DOHH2 (cell line): Measurements from ENCODE around the gene USP6NL.
A peak's percentile ranks its signal among the peaks of the same experiment; 100 is the strongest.

Source experiments
- H3F3A ChIP-seq: fragments of 200-600 bp; sonication (generic), shearing (Covaris generic); 2 replicates; pipeline ENCODE4 v1.6.0; 2016; ENCODE audit warnings: antibody characterized with exemption, mild to moderate bottlenecking; ENCODE audit not compliant: control insufficient read depth, insufficient read depth
- H3K27ac ChIP-seq: fragments of 200-600 bp; sonication (generic); 2 replicates; pipeline ENCODE4 v1.5.1; 2014; ENCODE audit warnings: low read depth, mild to moderate bottlenecking, low read length, moderate library complexity
- H3K27me3 ChIP-seq: fragments of 200-600 bp; sonication (generic); 2 replicates; pipeline ENCODE4 v1.6.1; 2014; ENCODE audit warnings: mild to moderate bottlenecking, low read length, mixed read lengths; ENCODE audit not compliant: control insufficient read depth
- H3K36me3 ChIP-seq: fragments of 200-600 bp; sonication (generic); 2 replicates; pipeline ENCODE4 v1.6.1; 2014; ENCODE audit warnings: mild to moderate bottlenecking, low read length, moderate library complexity, mixed read lengths; ENCODE audit not compliant: control insufficient read depth
- H3K4me1 ChIP-seq: fragments of 200-600 bp; sonication (generic); 2 replicates; pipeline ENCODE4 v1.6.1; 2014; ENCODE audit warnings: mild to moderate bottlenecking, low read length, mixed read lengths; ENCODE audit not compliant: control insufficient read depth
- H3K4me2 ChIP-seq: fragments of 200-600 bp; sonication (generic); 2 replicates; pipeline ENCODE4 v1.6.0; 2014; ENCODE audit warnings: mild to moderate bottlenecking, low read length, moderate library complexity
- H3K4me3 ChIP-seq: fragments of 200-600 bp; sonication (generic); 2 replicates; pipeline ENCODE4 v1.5.1; 2014; ENCODE audit warnings: mild to moderate bottlenecking, low read length, mixed read lengths
- H3K79me2 ChIP-seq: fragments of 200-600 bp; sonication (generic); 2 replicates; pipeline ENCODE4 v1.6.1; 2014; ENCODE audit warnings: mild to moderate bottlenecking, low read length, mixed read lengths; ENCODE audit not compliant: control insufficient read depth
- H3K9me2 ChIP-seq: fragments of 200-600 bp; sonication (generic); replicated peaks from 2 replicates; pipeline ENCODE4 v1.6.1; 2014; ENCODE audit warnings: mild to moderate bottlenecking, low read length, mixed read lengths; ENCODE audit not compliant: control insufficient read depth
- H3K9me3 ChIP-seq: fragments of 200-600 bp; sonication (generic); 2 replicates; pipeline ENCODE4 v1.6.1; 2014; ENCODE audit warnings: antibody characterized with exemption, low read length, mixed read lengths; ENCODE audit not compliant: control insufficient read depth, insufficient read depth
- H4K20me1 ChIP-seq: fragments of 200-600 bp; sonication (generic); 2 replicates; pipeline ENCODE4 v1.6.0; 2014; ENCODE audit warnings: low read depth, mild to moderate bottlenecking, antibody characterized with exemption, low read length, moderate library complexity; ENCODE audit not compliant: control insufficient read depth, insufficient read depth
- CTCF ChIP-seq: fragments of 200-600 bp; sonication (generic); IDR thresholded peaks from one replicate; pipeline ENCODE4 v1.5.1; 2014; ENCODE audit warnings: antibody characterized with exemption, mild to moderate bottlenecking, low read depth, low read length; ENCODE audit not compliant: poor library complexity, severe bottlenecking
- EZH2phosphoT487 ChIP-seq: fragments of 200-600 bp; sonication (generic); IDR thresholded peaks from 2 replicates; pipeline ENCODE4 v1.6.1; 2017; ENCODE audit warnings: borderline replicate concordance, mild to moderate bottlenecking, antibody characterized with exemption, low read length, moderate library complexity, mixed read lengths

USP6NL gene

GRCh38 chr10:11538834-11539190, 72.6 kb downstream of the USP6NL start:
- Histone ChIP-seq H3K27me3 (no peaks in the 10 kb centered on the region), H3K9me3 (no peaks in the 10 kb centered on the region), H3K27ac (no peak overlapping the region), H4K20me1 (peaks cover 38% of the 10 kb centered on the region), H3K9me2 (no peaks in the 10 kb centered on the region), H3K36me3 (peaks cover 10% of the 10 kb centered on the region), H3K4me1 (peaks cover 83% of the 10 kb centered on the region), H3K4me3 (peak overlapping the region; percentile 20; the same call in 1 of the 2 replicates), H3K79me2 (peaks cover 94% of the 10 kb centered on the region), H3F3A (peaks cover 42% of the 10 kb centered on the region), H3K4me2 (peak overlapping the region; percentile 32)
- no peak for TF ChIP-seq CTCF
- no peak for TF ChIP-seq EZH2phosphoT487

GRCh38 chr10:11536228-11536627, 75.2 kb downstream of the USP6NL start:
- Histone ChIP-seq H3K27me3 (no peaks in the 10 kb centered on the region), H3K9me2 (no peaks in the 10 kb centered on the region), H3K4me1 (peaks cover 94% of the 10 kb centered on the region), H3K27ac (peak overlapping the region; percentile 62), H4K20me1 (peaks cover 31% of the 10 kb centered on the region), H3K4me3 (peak overlapping the region; percentile 45), H3K79me2 (peaks cover 99% of the 10 kb centered on the region), H3K9me3 (no peaks in the 10 kb centered on the region), H3K36me3 (peaks cover 10% of the 10 kb centered on the region), H3F3A (peaks cover 40% of the 10 kb centered on the region), H3K4me2 (peak overlapping the region; percentile 58)
- TF ChIP-seq CTCF = no peak
- TF ChIP-seq EZH2phosphoT487 = no peak

GRCh38 chr10:11535346-11535959, 76.0 kb downstream of the USP6NL start:
- Histone ChIP-seq H3K79me2 (peaks cover 100% of the 10 kb centered on the region), H3F3A (peaks cover 36% of the 10 kb centered on the region), H3K9me3 (no peaks in the 10 kb centered on the region), H3K4me1 (peaks cover 96% of the 10 kb centered on the region), H3K9me2 (no peaks in the 10 kb centered on the region), H3K4me2 (peak overlapping the region; percentile 58), H3K36me3 (peaks cover 10% of the 10 kb centered on the region), H3K27ac (peak overlapping the region; percentile 62), H3K4me3 (peak overlapping the region; percentile 45), H3K27me3 (no peaks in the 10 kb centered on the region), H4K20me1 (peaks cover 30% of the 10 kb centered on the region)
- TF ChIP-seq EZH2phosphoT487 = no peak
- TF ChIP-seq CTCF = no peak
